Thymus (tissue), 11 donors: ENCODE data around the gene TVP23A. TPM values are rescaled to one million over a fixed set of nuclear protein-coding genes. Genes with fewer than 3 reads are reported as not detected.
"Not testable (repeated sequence)": the region's sequence is repeated elsewhere in the genome, so short reads cannot be mapped to it uniquely, and the experiment has no call there.

Experiments
- DNase-seq, 9 donors: peaks; one replicate each; pipeline ENCODE4 v3.0.0-alpha.2; 2013; ENCODE audit warnings: low spot score in 9 of 9, low read depth in 6 of 9, missing footprints in 1 of 9
- H3K27ac ChIP-seq, 2 donors: one replicate each; pipeline ENCODE4 v1.5.1; 2013; ENCODE audit warnings: control low read depth in 1 of 2, low read depth in 1 of 2, low read length in 1 of 2, mild to moderate bottlenecking in 1 of 2, moderate library complexity in 1 of 2
- H3K27me3 ChIP-seq, 2 donors: one replicate each; pipeline ENCODE4 v1.5.1; 2013; ENCODE audit warnings: low read length in 1 of 2; ENCODE audit not compliant: control insufficient read depth in 2 of 2, insufficient read depth in 1 of 2
- H3K36me3 ChIP-seq, 2 donors: one replicate each; pipeline ENCODE4 v1.5.1; 2013; ENCODE audit warnings: low read length in 1 of 2, mild to moderate bottlenecking in 1 of 2, moderate library complexity in 1 of 2; ENCODE audit not compliant: control insufficient read depth in 2 of 2, insufficient read depth in 2 of 2
- H3K4me1 ChIP-seq, 2 donors: one replicate each; pipeline ENCODE4 v1.5.1; 2013; ENCODE audit warnings: low read length in 2 of 2; ENCODE audit not compliant: control insufficient read depth in 2 of 2, insufficient read depth in 2 of 2
- H3K4me3 ChIP-seq, 2 donors: one replicate each; pipeline ENCODE4 v1.5.1; 2013; ENCODE audit warnings: low read length in 2 of 2, control low read depth in 1 of 2, mild to moderate bottlenecking in 1 of 2
- H3K9me3 ChIP-seq, 2 donors: one replicate each; pipeline ENCODE4 v1.5.1; 2013; ENCODE audit warnings: low read length in 1 of 2, mild to moderate bottlenecking in 1 of 2; ENCODE audit not compliant: control insufficient read depth in 2 of 2, insufficient read depth in 1 of 2
- WGBS: extraction: QIAGEN DNeasy Blood & Tissue Kit; methylation state at CpG from one replicate; pipeline ENCODE4 v1.1.7; 2013; 5-methylcytosine and 5-hydroxymethylcytosine counted together
- polyA plus RNA-seq: library from polyadenylated mRNA; stranded (reverse); fragments of 200-250 nt; gene quantifications from one replicate; pipeline ENCODE4 v1.2.3, GENCODE V29; 2013
- total RNA-seq: library from RNA; stranded (reverse); fragments of 120-200 nt; gene quantifications from one replicate; pipeline ENCODE4 v1.2.4, GENCODE V29; 2013
- donor health status: healthy.

TVP23A gene
- total and polyA plus RNA-seq, 2 donors = 5.1 to 7.4 TPM

DNA sequence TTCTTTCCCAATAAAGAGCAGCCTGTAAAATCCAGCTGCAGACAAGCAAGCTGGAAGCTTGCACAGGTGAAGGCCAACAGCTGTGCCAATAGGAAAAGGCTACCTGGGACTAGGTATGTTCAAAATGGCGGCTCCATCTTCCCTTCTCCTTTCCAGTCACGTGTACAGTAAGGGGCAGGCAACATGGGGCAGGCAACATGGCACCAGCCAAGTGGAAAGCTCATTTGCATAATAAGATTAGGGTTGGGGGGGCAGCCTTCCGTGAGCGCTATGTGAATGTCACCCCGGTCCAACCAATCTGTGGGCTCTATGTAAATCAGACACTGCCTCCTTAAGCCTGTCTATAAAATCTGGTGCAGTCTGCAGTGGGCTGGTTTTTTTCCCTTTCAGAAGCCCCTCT, 31.3 kb downstream of the TVP23A start:
- H3K9me3 ChIP-seq = no peaks in the 10 kb centered on the region
- H3K4me3 ChIP-seq = no peak overlapping the region
- H3K4me1 ChIP-seq = no peaks in the 10 kb centered on the region
- no peak overlapping the region for H3K27ac ChIP-seq
- no peak for DNase-seq
- no peaks in the 10 kb centered on the region for H3K36me3 ChIP-seq
- H3K27me3 ChIP-seq = no peaks in the 10 kb centered on the region
- 98% methylated on average over 5 of the region's 5 CpGs for WGBS

DNA sequence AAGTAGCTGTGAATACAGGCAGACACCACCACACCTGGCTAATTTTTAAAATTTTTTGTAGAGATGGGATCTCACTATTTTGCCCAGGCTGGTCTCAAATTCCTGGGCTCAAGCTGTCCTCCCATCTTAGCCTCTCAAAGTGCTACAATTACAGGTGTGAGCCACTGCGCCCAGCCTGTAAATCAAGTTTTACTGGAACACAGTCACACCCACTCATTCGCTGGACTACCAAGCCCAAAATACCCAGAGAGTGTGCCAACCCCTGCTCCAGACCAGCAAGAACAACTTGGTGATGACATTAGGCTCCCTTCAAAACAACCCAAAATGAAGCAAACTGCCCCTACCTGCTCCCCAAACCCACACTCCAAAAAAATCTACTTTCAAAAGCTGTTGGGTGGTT, 36.0 kb downstream of the TVP23A start:
- Histone ChIP-seq H3K4me3 (no peak overlapping the region), H3K9me3 (no peaks in the 10 kb centered on the region), H3K4me1 (no peaks in the 10 kb centered on the region), H3K36me3 (no peaks in the 10 kb centered on the region), H3K27ac (no peak overlapping the region), H3K27me3 (no peaks in the 10 kb centered on the region)
- 98% methylated on average over 2 of the region's 2 CpGs for whole genome bisulfite sequencing
- DNase-seq = no peak

DNA sequence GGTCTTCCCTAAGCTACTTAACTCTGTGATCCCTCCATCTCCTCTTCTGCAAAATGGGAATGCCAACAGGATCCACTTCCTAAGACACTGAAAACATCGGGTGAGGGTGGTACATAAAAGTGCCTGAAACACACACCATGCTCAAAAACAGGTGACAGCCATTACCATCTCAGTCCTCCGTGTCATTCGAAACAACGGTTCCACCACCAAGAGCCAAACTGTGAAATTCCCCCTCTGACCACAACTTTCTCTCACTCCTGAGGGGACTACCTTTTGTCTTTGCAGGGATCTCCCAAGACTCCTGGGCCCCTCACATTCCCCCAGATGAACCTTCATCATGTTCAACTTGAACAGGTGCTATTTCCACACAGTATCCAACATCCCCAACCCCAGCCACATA, 38.0 kb downstream of the TVP23A start:
- no peak overlapping the region for H3K4me3 ChIP-seq
- WGBS = 94% methylated on average over 4 of the region's 4 CpGs
- no peaks in the 10 kb centered on the region for H3K36me3 ChIP-seq
- no peak overlapping the region for H3K27ac ChIP-seq
- no peaks in the 10 kb centered on the region for H3K27me3 ChIP-seq
- H3K9me3 ChIP-seq = no peaks in the 10 kb centered on the region
- DNase-seq = no peak
- no peaks in the 10 kb centered on the region for H3K4me1 ChIP-seq

DNA sequence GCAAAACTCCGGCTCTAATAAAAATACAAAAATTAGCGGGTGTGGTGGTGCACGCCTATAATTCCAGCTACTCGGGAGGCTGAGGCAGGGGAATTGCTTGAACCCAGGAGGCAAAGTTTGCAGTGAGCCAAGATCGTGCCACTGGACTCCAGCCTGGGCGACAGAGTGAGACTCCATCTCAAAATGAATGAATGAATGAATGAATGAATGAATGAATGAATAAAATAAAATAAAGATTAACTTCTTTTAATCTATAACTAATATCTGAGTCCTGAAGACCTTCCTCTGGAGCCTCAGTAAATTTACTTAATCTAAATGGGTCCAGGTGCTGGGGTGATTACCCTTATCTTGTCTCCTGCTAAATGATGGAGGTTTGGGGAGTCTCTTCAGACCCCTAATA, 38.7 kb downstream of the TVP23A start:
- H3K4me1 ChIP-seq = not testable (repeated sequence)

DNA sequence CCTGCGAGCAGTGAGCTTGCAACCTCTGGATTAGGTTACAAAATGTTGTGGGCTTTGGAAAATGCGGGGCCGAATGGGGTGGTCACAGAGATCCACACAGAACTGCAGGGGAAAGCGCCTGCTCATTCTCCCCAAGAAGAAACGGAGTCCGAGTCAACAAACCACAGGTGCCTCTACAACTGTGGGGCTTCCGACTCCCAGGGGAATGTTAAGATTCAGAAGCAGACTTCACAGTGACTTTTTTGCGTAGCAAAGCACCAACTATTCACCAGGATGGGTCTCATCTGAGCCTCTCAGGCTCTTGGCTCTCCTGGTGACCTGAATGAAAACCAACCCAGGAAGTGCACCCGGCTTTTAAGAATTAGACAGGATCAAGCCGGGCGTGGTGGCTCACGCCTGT, 41.2 kb downstream of the TVP23A start:
- Histone ChIP-seq H3K9me3 (no peaks in the 10 kb centered on the region), H3K27ac (no peak overlapping the region), H3K27me3 (no peaks in the 10 kb centered on the region), H3K4me3 (no peak overlapping the region), H3K36me3 (no peaks in the 10 kb centered on the region), H3K4me1 (no peaks in the 10 kb centered on the region)
- 96% methylated on average over 12 of the region's 12 CpGs for WGBS
- no peak for DNase-seq

More for the DNA sequence above, 38.7 kb downstream of the TVP23A start:
- H3K9me3 ChIP-seq, H3K36me3 ChIP-seq, H3K27ac ChIP-seq, H3K27me3 ChIP-seq, DNase-seq, H3K4me3 ChIP-seq: not testable (repeated sequence)
- WGBS = 98% methylated on average over 6 of the region's 6 CpGs

DNA sequence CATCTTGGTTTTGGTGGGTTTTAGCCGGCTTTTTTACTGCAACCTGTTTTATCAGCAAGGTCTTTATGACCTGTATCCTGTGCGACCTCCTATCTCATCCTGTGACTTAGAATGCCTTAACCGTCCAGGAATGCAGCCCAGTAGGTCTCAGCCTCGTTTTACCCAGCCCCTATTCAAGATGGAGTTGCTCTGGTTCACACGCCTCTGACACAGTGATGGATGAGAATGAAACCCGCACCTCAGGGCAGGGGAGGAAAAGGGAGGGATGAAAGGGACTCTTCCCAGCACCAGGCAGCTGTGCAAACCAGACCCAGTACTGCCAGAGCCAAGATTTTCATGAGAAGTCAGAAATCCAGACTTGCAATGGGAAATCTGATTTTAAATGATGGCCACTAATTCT, 41.7 kb downstream of the TVP23A start:
- not testable (repeated sequence) for DNase-seq, H3K36me3 ChIP-seq, H3K27ac ChIP-seq, H3K27me3 ChIP-seq, H3K4me1 ChIP-seq, H3K4me3 ChIP-seq, H3K9me3 ChIP-seq
- WGBS = 90% methylated on average over 6 of the region's 6 CpGs

DNA sequence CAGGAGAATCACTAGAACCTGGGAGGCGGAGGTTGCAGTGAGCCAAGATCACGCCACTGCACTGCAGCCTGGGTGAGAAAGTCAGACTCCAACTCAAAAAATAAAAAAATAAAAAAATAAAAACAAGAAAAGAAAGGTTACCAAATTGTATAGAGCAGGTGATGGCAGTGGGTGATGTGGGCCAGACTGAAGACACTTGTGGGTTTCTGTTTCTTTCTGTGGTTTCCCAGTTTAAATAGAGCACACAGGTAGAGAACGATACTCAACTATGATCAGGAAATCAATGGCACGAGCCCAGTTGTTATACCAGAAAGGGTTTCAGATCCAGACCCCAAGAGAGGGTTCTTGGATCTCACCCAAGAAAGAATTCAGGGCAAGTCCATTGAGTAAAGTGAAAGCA, 42.3 kb downstream of the TVP23A start:
- no peaks in the 10 kb centered on the region for H3K4me1 ChIP-seq
- no peak overlapping the region for H3K27ac ChIP-seq
- peak in 1 of 9 donors; percentile 44 for DNase-seq
- 31% methylated on average over 4 of the region's 4 CpGs for WGBS
- H3K27me3 ChIP-seq = no peaks in the 10 kb centered on the region
- no peak overlapping the region for H3K4me3 ChIP-seq
- H3K36me3 ChIP-seq = no peaks in the 10 kb centered on the region
- H3K9me3 ChIP-seq = no peaks in the 10 kb centered on the region

DNA sequence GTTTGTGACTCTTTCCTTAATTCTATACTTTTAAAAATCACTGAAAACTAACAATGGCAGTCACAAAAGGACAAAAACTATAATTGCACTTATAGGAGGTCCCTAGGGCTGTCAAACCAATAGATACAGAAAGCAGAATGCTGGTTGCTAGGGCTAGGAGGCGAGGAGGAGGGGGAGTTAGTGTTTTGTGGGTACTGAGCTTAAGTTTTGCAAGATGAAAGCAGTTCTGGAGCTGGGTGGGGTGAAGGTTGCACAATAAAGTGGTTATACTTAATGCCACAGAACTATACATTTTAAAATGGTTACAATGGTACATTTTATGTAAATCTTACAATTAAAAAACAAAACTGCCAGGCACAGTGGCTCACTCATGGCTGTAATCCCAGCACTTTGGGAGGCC, 47.7 kb downstream of the TVP23A start:
- peak in 1 of 9 donors; percentile 24 for DNase-seq
- Histone ChIP-seq H3K4me3 (no peak overlapping the region), H3K36me3 (peaks cover 6 to 14% of the 10 kb centered on the region in 2 donors), H3K9me3 (peaks cover 0 to 2% of the 10 kb centered on the region in 2 donors), H3K27ac (no peak overlapping the region), H3K4me1 (no peaks in the 10 kb centered on the region), H3K27me3 (no peaks in the 10 kb centered on the region)
- 47% methylated on average over 1 of the region's 1 CpG for WGBS

DNA sequence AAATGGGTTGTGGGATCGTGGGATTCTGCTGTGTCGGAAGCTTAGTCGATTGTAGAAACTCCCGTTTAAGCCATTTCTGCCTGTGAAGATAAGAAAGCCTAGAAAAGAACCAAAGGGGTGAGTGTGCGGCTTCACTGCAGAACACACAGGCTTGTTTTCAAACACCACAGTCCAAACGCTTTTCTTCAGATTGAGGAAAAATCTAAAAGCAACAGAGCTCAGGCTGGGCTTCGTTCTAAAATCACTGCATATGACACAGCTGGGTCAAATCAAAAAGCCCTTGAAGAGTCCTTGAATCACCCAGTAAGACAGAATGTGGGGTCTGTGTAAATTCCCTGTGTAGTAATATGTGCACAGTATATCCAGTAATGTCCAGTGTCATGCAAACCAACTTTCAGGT, 49.2 kb downstream of the TVP23A start:
- DNase-seq = no peak
- H3K27ac ChIP-seq = no peak overlapping the region
- peaks cover 6 to 22% of the 10 kb centered on the region in 2 donors for H3K36me3 ChIP-seq
- H3K27me3 ChIP-seq = no peaks in the 10 kb centered on the region
- peaks cover 0 to 2% of the 10 kb centered on the region in 2 donors for H3K9me3 ChIP-seq
- no peaks in the 10 kb centered on the region for H3K4me1 ChIP-seq
- H3K4me3 ChIP-seq = no peak overlapping the region
- 98% methylated on average over 7 of the region's 7 CpGs for WGBS

DNA sequence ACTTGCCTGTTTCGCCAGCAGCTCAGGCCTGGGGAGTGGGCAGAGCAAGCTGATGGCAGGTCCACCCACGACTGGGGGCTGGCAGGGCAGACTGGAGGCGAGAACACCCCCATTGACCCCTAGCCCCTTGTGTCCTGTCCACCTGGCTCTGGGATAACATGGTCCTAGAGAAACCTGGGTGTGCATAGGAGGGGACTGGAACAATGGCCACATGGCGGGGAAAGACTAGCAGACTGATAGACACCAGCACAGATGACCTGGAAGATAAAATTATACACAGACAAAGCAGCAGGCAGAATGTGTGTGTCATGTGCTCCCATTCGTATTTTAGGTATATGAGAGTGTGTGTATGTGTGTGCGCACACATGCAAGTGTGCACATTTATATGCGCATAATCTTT, 51.5 kb downstream of the TVP23A start:
- no peak overlapping the region for H3K27ac ChIP-seq
- DNase-seq = no peak
- no peaks in the 10 kb centered on the region for H3K27me3 ChIP-seq
- no peak overlapping the region for H3K4me3 ChIP-seq
- 88% methylated on average over 7 of the region's 7 CpGs for WGBS
- peaks cover 0 to 2% of the 10 kb centered on the region in 2 donors for H3K9me3 ChIP-seq
- no peaks in the 10 kb centered on the region for H3K4me1 ChIP-seq
- H3K36me3 ChIP-seq = peaks cover 18 to 43% of the 10 kb centered on the region in 2 donors
